Adrenal gland (tissue), 12 donors: ENCODE results near the gene RHEB. TPM values are rescaled to one million over a fixed set of nuclear protein-coding genes. Genes with fewer than 3 reads are reported as not detected.

Experiments
- DNase-seq, 7 donors: peaks; one replicate each; pipeline ENCODE4 v3.0.0-alpha.2; 2019 to 2020
- H3K27ac ChIP-seq, 5 donors: fragments of 200-600 bp; sonication (generic) in 4 of 5; 1 replicate in 3 of 5; 2 replicates in 2 of 5; pipeline versions ENCODE4 v1.5.1 to v1.8.0; 2016 to 2020; ENCODE audit warnings: mild to moderate bottlenecking in 1 of 5
- H3K27me3 ChIP-seq: fragments of 200-600 bp; 2 replicates; pipeline ENCODE4 v1.8.0; 2021
- H3K36me3 ChIP-seq, 2 donors: fragments of 200-600 bp; replicated peaks in 1 of 2; 1 replicate in 1 of 2; 2 replicates in 1 of 2; pipeline versions ENCODE4 v1.5.1 to v1.8.0; 2018 to 2022
- H3K4me1 ChIP-seq, 2 donors: fragments of 200-600 bp; replicated peaks in 1 of 2; 1 replicate in 1 of 2; 2 replicates in 1 of 2; pipeline versions ENCODE4 v1.5.1 to v1.8.0; 2018 to 2021
- H3K4me3 ChIP-seq, 4 donors: fragments of 200-600 bp; sonication (generic) in 3 of 4; one replicate each; pipeline ENCODE4 v1.5.1; 2016 to 2018
- H3K9me3 ChIP-seq, 3 donors: fragments of 200-600 bp; sonication (generic) in 1 of 3; replicated peaks in 1 of 3; 1 replicate in 2 of 3; 2 replicates in 1 of 3; pipeline versions ENCODE4 v1.5.1 to v1.8.0; 2016 to 2021
- POLR2A ChIP-seq, 2 donors: fragments of 450-650 bp; IDR thresholded peaks; one replicate each; pipeline ENCODE4 v1.6.1; 2017; ENCODE audit warnings: antibody characterized with exemption in 2 of 2, mild to moderate bottlenecking in 2 of 2, moderate library complexity in 1 of 2
- WGBS, 4 donors: extraction: QIAGEN DNeasy Blood & Tissue Kit in 2 of 4; methylation state at CpG; one replicate each; pipeline versions ENCODE4 v1.1.5 to v1.1.7; 2013 to 2017; 5-methylcytosine and 5-hydroxymethylcytosine counted together
- intact Hi-C, 2 donors: fragments of 100-400 bp; cut with DNase I; formaldehyde crosslinking; loops; one replicate each; pipeline versions ENCODE4 v1.14.1 to v1.15.0; 2022 to 2023
- polyA plus RNA-seq, 3 donors: library from polyadenylated mRNA; stranded (reverse); fragments of 200-250 nt in 2 of 3; fragments of 350-450 nt in 1 of 3; fragmentation: Illumina TruSeq in 1 of 3; extraction: RNeasy Lipid Tissue Mini Kit (QIAGEN cat#74804) in 1 of 3; gene quantifications; one replicate each; pipeline ENCODE4 v1.2.3, GENCODE V29; 2013 to 2014
- total RNA-seq, 9 donors: library from RNA; depleted of rRNA in 4 of 9; stranded (reverse); fragments of >200 nt in 4 of 9; fragments of 120-200 nt in 1 of 9; fragmentation: NEBNext Ultra II Directional in 1 of 9; extraction: Animal tissue kit (Norgen Biotek cat#: 25700) in 1 of 9; gene quantifications; one replicate each; pipeline versions ENCODE4 v1.1.0 to v1.2.4, GENCODE V29; 2013 to 2023
- TF ChIP-seq, protein P1 (sequence below), 6 experiments: fragments of 450-650 bp in 4 of 6; fragments of 200-600 bp in 2 of 6; sonication (generic) in 1 of 6; IDR thresholded peaks; 1 replicate in 5 of 6; 2 replicates in 1 of 6; pipeline versions ENCODE4 v1.5.1 to v1.8.0; 2016 to 2021; ENCODE audit warnings: antibody characterized with exemption in 6 of 6, mild to moderate bottlenecking in 2 of 6, moderate library complexity in 1 of 6
- donor health status: healthy with polysubstance abuse.
- donor health status: Bipolar disorder and iron deficiency.
- donor health status: DM: yes; HTN: yes; CAD: no.
- donor health status: DM: no; HTN: no; CAD: no.
- donor health status: DM: no; HTN: no; CAD: no.
- donor health status: DM: yes; HTN: yes; CAD: no.

The RHEB gene
- total and polyA plus RNA-seq, 12 donors = 66.3 to 309 (median 127) TPM

- Histone ChIP-seq H3K27me3 (no peaks in the 10 kb centered on the region), H3K9me3 (no peaks in the 10 kb centered on the region), H3K4me3 (no peak overlapping the region), H3K27ac (no peak overlapping the region), H3K4me1 (peaks cover 19 to 28% of the 10 kb centered on the region in 2 donors), H3K36me3 (no peaks in the 10 kb centered on the region)
- TF ChIP-seq POLR2A (IDR thresholded peaks at IDR 0.05) = no peak
- TF ChIP-seq, protein P1, sequence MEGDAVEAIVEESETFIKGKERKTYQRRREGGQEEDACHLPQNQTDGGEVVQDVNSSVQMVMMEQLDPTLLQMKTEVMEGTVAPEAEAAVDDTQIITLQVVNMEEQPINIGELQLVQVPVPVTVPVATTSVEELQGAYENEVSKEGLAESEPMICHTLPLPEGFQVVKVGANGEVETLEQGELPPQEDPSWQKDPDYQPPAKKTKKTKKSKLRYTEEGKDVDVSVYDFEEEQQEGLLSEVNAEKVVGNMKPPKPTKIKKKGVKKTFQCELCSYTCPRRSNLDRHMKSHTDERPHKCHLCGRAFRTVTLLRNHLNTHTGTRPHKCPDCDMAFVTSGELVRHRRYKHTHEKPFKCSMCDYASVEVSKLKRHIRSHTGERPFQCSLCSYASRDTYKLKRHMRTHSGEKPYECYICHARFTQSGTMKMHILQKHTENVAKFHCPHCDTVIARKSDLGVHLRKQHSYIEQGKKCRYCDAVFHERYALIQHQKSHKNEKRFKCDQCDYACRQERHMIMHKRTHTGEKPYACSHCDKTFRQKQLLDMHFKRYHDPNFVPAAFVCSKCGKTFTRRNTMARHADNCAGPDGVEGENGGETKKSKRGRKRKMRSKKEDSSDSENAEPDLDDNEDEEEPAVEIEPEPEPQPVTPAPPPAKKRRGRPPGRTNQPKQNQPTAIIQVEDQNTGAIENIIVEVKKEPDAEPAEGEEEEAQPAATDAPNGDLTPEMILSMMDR (IDR thresholded peaks at IDR 0.05) = no peak
- no peak for DNase-seq
- intact Hi-C loops = no loop called here
- WGBS, 4 donors = 95 to 98% (median 95%) methylated on average over 6 of the region's 6 CpGs
These were observed 62.2 kb downstream of the RHEB start for GRCh38 chr7:151457534-151457933.

GRCh38 chr7:151456782-151457181 lies 62.9 kb downstream of the RHEB start:
- 82 to 89% (median 85%) methylated on average over 4 of the region's 4 CpGs for WGBS, 4 donors
- Histone ChIP-seq H3K4me1 (peaks cover 19 to 27% of the 10 kb centered on the region in 2 donors), H3K9me3 (no peaks in the 10 kb centered on the region), H3K4me3 (no peak overlapping the region), H3K27ac (no peak overlapping the region), H3K27me3 (no peaks in the 10 kb centered on the region), H3K36me3 (no peaks in the 10 kb centered on the region)
- DNase-seq = peak in 2 of 7 donors; percentile 11 to 42
- intact Hi-C loops = no loop called here
- TF ChIP-seq, protein P1 (IDR thresholded peaks at IDR 0.05) = no peak
- no peak for TF ChIP-seq POLR2A (IDR thresholded peaks at IDR 0.05)

- H3K27ac ChIP-seq = no peak overlapping the region
- no peak overlapping the region for H3K4me3 ChIP-seq
- DNase-seq = peak in 1 of 7 donors; percentile 18
- H3K36me3 ChIP-seq = no peaks in the 10 kb centered on the region
- WGBS, 4 donors = 91 to 98% (median 94%) methylated on average over 4 to 5 of the region's 5 CpGs
- H3K4me1 ChIP-seq = peaks cover 18 to 22% of the 10 kb centered on the region in 2 donors
- intact Hi-C loops = no loop called here
- TF ChIP-seq, protein P1 (IDR thresholded peaks at IDR 0.05) = no peak
- no peak for TF ChIP-seq POLR2A (IDR thresholded peaks at IDR 0.05)
- no peaks in the 10 kb centered on the region for H3K27me3 ChIP-seq
- no peaks in the 10 kb centered on the region for H3K9me3 ChIP-seq
These were observed 63.4 kb downstream of the RHEB start for GRCh38 chr7:151456276-151456675.

GRCh38 chr7:151455690-151456089 lies 64.0 kb downstream of the RHEB start:
- Histone ChIP-seq H3K36me3 (no peaks in the 10 kb centered on the region), H3K4me3 (no peak overlapping the region), H3K27ac (no peak overlapping the region), H3K4me1 (peaks cover 12 to 16% of the 10 kb centered on the region in 2 donors), H3K9me3 (no peaks in the 10 kb centered on the region), H3K27me3 (no peaks in the 10 kb centered on the region)
- intact Hi-C loops = no loop called here
- peak in 2 of 7 donors; percentile 15 to 35 for DNase-seq
- no peak for TF ChIP-seq POLR2A (IDR thresholded peaks at IDR 0.05)
- TF ChIP-seq, protein P1 (IDR thresholded peaks at IDR 0.05) = no peak
- WGBS, 4 donors = 74 to 95% (median 90%) methylated on average over 4 of the region's 4 CpGs
